Stimulated activated naive CD4-positive, alpha-beta T cell (primary cell): ENCODE results near the gene PPEF1.
A peak's percentile ranks its signal among the peaks of the same experiment; 100 is the strongest.

Experiments used
- DNase-seq, 6 experiments: peaks; one replicate each; lab custom pipeline; 2025; lab: John Stamatoyannopoulos, UW

The PPEF1 gene, protein sequence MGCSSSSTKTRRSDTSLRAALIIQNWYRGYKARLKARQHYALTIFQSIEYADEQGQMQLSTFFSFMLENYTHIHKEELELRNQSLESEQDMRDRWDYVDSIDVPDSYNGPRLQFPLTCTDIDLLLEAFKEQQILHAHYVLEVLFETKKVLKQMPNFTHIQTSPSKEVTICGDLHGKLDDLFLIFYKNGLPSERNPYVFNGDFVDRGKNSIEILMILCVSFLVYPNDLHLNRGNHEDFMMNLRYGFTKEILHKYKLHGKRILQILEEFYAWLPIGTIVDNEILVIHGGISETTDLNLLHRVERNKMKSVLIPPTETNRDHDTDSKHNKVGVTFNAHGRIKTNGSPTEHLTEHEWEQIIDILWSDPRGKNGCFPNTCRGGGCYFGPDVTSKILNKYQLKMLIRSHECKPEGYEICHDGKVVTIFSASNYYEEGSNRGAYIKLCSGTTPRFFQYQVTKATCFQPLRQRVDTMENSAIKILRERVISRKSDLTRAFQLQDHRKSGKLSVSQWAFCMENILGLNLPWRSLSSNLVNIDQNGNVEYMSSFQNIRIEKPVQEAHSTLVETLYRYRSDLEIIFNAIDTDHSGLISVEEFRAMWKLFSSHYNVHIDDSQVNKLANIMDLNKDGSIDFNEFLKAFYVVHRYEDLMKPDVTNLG

DNA sequence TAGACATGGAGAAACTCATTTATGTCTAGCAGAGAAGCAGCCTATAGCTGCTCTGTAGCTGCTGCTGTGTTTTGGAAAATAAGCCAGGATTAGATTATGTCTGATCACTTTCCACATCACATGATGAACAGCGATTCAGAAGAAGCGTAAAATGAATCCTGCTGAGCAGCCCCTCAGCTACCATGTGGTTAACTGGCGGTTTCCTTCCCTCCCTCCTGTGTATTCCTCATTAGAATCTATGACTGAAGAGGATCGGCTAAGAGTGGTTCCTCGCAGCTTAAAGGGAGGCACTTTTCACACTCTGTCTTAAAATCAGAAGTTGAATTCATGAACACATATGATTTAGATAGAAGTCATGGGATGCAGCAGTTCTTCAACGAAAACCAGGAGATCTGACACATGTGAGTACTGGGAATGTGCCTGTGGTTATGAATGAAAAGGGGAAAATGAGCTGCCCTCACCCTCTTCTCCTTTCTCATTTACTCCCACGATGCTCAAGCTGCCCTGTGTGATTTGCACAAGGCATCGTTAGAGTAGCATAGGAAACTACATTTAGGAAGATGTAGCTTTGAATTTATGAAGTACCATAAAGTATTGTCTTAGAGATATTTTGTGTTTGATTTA, at the start of gene PPEF1:
Gene PPEF1, plus strand, starts transcription at position 220 of the 624 bp plus-strand sequence. Its CDS starts 136 bp downstream, at position 356.
- no peak for DNase-seq

DNA sequence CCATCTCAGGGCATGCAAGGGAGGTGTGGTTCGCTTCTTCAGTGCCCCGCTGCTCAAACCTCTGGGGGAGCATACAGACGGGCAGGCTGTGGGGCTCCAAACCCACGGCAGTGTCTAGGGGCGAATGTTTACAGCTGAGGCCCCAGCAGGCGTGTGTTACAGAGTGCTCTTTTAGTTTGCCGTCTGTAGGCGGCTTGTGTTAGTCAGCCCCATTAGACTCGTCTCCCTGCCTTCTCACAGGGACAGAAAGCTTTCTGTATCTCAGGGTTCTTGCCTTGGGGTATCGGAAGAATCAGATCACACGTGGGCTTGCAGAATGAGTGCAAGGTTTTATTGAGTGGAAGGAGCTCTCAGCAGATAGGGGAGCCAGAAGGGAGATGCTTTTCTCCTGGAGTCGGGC, 46.2 kb upstream of the PPEF1 start:
- no peak for DNase-seq

DNA sequence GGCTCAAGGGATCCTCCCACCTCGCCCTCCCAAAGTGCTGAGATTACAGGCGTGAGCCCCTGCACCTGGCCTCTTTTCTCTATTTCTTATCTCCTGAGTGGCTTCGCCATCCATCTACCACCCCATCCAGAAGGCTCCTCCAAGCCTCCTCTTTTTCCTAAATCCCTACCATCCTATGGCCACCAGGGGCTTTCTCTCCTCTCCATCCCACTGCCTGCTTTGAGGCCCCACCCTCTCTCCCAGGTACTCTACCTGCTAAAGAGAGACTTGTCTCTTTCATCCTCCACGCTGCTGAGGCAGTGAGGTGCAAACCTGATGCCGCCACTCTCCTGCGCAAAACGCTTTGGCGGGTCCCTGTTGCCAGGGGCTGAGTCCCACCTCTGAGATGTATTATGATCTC, 42.5 kb upstream of the PPEF1 start:
- DNase-seq = no peak

DNA sequence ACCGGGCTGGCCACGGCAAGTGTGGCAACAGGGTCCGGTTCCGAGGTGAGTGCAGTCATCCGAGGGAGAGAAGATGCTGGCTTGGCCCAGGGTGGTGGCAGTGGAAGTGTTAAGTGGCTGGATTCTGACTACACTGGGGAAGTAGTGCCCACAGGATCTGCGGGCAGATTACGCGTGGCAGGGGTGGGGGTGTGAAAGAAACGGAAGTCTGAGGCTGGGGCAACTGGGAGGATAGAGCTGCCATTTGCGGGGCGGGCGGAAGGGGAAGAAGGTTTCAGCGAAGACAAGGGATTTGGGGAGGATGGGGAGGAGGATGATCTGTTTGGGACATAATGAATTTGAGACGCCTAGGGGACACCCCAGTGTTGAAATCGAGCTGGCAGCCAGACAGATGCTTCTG, 40.8 kb upstream of the PPEF1 start:
- no peak for DNase-seq

DNA sequence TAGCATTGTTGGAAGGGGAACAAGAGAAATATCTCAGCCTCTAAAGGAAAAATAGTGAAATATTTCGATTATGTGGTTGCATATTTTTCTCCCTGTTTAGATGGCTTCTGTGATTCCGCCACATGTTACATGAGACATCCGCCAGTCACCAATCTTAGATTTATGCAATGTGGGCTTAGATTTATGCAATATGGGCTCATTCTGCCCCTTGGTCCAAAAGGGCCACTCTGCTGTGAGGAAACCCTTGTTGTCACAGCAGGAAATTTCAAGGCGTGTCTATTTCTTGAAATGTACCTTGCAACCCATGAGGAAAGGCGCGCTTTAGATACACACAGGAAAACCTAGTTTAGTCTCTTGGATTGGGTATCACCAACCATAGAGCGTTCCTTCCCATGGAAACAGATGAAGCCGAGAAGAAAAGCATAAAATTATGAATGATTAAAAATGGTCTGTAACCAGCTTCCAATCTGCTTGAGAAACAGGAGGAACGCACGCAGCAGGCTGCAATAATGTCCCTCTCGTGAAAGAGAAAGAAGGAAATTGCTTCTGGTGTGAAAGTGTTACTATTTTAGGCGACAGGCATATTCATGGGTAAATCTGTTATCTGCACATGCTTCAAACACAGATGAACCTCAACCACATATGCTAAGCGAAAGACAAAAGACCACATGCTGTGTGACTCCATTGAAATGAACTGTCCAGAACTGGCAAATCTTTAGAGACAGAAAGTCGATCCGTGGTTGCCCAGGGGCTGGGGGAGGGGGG, 39.2 kb upstream of the PPEF1 start:
- peak in 1 of 6 experiments; percentile 3 for DNase-seq

DNA sequence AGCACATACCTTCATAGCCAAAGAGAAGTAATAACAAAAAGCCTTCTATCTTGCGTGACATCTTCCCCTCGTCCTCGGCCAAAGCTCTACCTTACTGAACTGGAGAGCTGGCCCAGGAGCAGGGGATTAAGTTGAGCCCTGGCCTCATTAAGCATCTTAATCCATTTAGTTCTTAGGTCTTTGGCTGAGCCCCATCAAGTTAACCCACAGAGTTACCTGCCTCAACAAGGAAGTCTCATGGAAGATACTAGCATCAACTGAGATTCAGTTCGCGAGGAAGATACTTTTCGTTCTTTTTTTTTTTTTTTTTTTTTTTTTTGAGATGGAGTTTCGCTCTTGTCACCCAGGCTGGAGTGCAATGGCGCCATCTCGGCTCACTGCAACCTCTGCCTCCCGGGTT, 35.4 kb upstream of the PPEF1 start, which contains the start of gene RS1:
Gene RS1, minus strand, starts transcription at position 101 of the 400 bp plus-strand sequence. Its CDS starts 40 bp downstream, at position 61.
- no peak for DNase-seq

DNA sequence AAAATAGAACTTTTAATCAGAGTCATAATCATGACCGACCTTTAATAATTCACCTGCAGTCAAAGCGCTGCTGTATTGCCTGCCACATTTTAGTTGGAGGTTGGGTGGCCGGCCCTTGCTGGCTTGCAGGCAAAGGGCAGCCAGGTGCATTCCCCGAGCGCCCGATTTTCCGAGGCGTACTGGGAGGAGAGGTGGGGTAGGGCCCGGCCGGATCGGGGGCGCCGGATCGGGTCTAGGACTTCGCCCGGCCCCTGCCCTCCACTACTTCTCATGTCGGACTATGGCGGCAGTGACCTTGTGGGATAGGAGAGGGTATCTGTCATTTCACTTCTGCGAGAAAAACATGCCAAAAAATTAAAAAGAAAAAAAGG, 33.0 kb upstream of the PPEF1 start:
- DNase-seq = peak in 3 of 6 experiments; percentile 1 to 28 (median 23)

DNA sequence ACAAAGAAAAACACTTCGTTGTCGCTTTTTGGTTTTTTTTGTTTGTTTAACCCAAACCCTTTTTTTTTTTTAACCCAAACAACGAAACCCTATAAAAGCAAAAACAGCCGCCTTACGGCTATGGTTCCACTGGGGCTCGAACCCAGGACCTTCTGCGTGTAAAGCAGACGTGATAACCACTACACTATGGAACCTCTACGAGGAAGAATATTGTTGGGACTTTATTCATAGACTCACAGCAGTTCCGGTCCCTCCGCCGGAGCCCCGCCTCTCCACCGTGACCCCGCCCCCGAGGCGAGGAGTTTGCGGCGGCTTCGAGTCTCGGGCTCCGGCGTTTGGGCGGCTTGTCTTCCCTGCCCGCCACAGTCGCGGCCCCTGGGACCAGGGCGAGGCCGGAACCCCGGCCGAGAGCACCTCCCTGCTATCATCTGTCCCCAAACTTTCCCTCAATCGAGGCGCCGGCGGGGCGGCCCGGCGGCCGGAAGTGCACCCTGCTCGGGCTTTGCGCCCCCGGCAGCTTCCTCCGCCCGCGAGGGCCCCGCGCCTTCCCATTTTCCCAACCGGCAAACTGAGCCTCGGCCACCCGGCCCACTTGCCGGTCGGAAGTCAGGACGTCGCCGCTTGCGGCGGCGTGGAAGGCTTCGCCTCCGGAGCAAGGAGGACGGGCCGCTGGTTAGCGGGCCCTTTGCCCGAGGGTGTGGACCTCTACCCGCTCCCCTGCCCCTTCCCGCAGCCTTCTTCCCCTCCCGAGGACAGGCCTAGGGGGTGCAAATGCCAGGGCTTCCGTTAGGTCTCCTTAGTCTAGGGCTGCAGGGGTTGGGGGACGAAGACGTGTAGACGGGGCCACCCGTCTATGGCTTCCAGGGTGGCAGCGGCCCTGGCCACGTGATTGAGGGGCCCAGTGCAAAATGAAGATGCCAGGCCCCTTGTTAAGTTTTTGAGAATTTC, 32.4 kb upstream of the PPEF1 start:
- DNase-seq = peak; percentile 69 to 91 (median 76)

DNA sequence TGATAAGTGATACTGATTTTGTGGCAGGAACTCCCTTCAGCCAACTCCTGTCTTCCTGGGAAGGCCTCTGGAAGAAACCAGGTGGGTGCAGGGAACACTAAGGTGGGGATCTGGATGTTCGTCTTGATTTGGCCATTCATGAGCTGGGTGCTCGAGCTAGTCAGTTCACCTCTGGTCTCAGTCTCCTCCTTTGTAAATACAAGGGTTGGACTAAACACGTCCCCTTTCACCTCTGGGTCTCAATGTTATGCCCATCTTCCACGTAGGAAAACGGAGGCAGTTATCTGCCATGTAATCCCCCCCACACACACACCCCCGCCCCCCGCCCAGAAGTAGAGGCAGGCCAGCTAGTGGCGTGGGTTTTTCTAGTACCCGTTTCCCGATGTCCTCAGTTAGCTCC, 31.4 kb upstream of the PPEF1 start:
- DNase-seq = no peak

DNA sequence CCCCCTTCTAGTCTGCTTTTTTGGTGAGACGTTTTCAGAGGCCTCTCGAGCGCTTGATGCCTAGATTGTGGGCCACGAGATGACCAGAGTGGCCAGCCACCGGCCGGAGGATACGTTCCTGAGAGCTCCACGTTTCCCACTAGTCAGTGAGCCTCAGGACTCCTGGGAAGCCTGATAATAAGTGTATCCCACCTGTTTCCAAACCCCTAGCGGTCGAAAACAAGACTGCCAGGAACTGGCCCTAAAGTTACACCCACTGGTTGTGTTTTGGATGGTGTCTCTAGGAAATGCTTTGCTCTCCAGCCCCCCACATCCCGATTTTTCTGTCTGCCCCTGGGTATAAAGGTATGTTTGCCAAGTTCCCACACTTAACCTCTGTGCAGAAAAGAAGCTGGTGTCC, 31.0 kb upstream of the PPEF1 start:
- no peak for DNase-seq

DNA sequence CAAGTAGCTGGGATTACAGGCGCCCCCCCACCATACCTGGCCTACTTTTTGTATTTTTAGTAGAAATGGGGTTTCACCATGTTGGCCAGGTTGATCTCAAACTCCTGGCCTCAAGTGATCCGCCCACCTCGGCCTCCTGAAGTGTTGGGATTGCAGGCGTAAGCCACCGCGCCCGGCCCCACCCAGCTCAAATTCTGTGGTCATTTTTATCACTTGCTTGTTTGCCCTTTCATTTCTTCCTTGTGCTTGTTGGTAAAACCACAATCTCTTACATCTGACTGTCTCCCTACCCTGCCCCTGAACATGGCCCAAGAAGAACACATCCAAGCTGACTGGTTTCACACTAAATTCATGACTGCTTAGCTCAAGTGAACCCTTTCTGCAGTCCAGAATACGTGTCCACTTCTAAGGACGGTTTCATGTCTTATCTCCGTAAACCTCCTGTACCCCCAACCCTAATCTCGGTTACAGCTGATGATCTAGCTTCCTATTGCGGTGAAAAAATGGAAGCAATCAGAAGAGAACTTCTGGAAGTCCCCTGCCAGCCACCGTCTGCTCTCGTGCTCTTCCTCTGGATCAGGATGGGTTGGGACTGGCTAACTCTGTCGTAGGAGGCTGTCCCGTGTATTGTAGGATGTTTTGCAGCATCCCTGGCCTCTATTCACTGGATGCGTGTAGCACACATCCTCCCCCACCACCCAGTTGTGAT, 30.1 kb upstream of the PPEF1 start:
- no peak for DNase-seq

DNA sequence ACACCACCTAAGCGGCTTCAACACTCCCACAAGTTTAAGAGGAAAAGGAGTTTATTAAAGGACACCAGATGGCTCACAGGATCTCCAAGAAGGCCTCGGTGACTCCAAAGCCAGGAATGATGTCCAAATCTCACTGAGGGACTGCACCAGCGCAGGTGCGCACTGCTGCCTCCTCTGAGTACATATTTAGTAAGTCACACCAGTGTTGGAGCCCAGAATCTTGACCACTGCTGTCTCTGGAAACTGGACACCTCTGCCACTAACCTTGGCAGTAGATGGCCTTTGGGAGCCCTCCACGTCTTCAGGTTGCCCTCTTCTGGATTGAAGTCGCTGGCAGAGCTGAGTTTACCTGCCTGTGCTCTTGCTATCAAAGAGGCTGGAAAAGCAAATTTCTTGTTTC, 25.4 kb upstream of the PPEF1 start:
- no peak for DNase-seq

DNA sequence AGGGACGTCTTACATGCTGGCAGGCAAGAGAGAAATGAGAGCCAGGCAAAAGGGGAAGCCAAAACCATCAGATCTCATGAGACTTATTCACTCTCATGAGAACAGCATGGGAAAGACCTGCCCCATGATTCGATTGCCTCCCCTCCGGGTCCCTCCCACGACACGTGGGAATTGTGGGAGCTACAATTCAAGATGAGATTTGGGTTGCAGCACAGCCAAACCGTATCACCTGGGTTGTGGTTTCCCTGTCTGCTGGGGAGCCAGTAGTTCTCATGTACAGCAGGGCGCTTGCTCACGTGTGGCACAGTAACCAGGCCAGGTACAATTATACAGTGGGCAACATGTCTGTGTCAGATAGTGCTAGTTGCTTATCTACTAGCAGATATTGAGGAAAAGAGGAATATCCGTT, 24.5 kb upstream of the PPEF1 start:
- no peak for DNase-seq

DNA sequence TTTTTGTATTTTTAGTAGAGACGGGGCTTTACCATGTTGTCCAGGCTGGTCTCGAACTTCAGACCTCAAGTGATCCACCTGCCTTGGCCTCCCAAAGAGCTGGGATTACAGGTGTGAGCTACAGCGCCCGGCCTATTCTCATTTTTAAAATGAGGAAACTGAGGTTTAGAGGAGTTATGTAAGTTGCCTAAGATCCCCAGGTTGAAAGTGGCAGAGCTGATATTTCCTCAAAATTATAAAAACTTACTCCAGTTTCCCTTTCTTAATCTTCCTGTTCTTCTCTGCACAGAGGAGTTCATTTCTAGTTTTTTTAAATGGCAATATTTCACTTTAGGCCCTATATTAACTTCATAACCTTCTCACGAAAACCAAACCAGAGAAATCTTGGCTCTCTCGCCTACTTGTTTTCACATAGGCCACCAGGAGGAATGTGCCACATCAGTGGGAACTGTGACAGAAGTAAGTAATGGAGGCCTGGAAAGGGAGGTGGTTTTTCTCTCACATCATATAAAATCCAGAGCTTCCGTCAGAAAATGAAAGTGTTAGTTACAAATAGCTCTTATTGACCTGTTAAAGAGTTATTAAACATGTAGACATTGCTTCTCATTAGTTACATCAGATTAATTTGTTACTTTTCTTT, 19.5 kb upstream of the PPEF1 start:
- no peak for DNase-seq

DNA sequence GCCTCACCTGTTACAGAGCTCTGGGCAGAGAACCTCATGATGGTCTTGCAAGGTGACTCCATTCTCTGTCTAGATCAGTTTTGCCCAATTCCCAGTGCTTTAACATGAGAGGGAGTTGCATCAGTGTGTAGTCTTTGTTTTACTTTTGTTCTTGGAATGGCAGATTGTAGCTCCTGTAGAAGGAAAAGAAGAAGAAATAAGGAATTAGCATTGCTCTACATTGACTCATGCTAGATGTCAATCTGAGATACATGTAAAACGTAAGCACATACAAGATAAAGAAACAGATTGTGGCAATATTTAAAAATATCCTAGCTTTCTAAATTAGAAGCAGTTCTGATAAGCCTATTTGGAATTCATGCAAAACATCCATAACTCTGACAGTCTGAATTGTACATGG, 16.0 kb upstream of the PPEF1 start:
- DNase-seq = no peak

DNA sequence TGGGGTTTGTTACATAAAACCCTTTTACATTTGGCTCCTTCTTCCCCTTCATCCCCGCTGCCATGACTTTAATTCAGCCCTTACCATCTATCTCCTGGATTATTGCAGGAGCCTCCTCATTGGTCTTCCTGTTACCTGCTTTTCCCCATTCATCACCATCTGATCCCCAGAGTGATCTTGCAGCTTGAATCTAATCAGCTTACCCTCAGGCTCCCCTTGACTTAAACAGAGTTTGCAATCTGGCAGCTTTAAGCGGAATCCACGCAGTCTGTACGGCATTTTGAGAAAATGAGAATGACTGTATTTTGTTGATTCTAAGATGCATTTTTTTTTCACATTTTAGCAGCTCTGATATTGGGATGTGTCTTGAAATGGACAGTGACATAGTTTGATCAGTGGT, 14.9 kb upstream of the PPEF1 start:
- no peak for DNase-seq

DNA sequence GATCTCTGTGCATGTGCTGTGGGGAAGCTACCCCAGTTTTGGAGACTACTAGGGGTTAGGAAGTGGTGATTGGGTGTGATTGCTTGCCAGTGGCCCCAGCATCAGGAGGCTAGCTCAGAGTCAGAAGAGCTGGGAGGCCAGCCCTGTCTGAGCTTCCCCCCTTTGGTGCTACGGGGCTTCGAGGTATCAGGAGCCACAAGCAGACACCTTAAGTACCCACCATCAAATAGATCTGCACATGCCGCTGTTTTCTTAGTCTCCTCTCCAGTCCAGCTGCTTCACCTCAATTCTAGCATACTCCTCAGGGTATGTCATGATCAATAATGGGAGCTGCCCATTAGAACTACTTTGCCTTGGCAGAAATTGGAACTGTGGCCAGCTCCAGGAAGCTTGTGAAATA, 10.8 kb upstream of the PPEF1 start:
- no peak for DNase-seq

DNA sequence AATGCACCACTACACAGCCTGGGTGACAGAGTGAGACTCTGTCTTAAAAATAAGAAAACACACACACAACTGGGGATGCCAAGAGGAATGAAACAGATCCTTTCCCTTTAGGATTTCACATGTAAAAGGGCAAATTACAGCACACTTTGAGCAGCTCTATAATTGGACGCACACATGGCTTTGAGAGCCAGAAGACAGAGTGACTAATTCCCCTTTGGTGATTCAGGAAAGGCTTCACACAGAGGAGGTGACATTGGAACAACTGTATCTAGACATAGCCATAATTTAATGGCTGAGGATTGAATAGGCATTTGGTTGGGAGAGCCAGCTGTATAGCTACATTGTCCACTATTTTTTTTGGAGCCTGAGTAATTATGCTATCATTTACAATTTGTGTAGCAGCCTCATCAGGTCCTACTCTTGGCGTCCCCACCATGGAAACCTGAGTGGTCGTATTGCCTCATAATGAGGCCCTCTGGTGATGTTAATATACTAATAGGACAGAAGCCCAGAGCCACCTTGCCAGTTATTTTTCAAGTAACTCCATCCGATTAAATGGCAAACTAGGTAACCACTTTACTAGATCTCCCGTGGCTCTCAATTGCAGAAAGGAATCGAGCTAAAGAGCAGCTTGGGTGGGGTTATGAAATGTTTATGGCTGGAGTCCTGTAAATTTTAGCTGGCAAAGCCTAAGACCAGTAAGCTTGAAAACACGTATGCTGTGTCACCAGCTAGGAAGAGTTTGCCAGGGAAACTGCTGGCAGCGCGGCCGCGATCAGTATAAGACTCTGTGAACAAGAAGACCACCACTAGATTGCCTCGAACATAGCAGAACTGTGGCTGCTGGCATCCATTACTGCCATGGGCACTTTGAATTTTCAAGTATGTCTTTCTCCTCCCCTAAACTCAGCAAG, 8.5 kb upstream of the PPEF1 start:
- DNase-seq = no peak
